Stimulated activated CD8-positive, alpha-beta memory T cell treated with anti-CD3 and anti-CD28 coated beads, Interleukin-15, amount 100 ng/mL, for 1 hour (primary cell): ENCODE results near the gene PPIA.
A peak's percentile ranks its signal among the peaks of the same experiment; 100 is the strongest.
"Not testable (repeated sequence)": the region's sequence is repeated elsewhere in the genome, so short reads cannot be mapped to it uniquely, and the experiment has no call there.

Source experiments
- DNase-seq: peaks from one replicate; pipeline ENCODE4 v3.0.0-alpha.2; 2020; ENCODE audit warnings: low read depth

The PPIA gene

GRCh38 chr7:44787762-44788161 is 8.7 kb upstream of the PPIA start:
- DNase-seq: no peak

DNA sequence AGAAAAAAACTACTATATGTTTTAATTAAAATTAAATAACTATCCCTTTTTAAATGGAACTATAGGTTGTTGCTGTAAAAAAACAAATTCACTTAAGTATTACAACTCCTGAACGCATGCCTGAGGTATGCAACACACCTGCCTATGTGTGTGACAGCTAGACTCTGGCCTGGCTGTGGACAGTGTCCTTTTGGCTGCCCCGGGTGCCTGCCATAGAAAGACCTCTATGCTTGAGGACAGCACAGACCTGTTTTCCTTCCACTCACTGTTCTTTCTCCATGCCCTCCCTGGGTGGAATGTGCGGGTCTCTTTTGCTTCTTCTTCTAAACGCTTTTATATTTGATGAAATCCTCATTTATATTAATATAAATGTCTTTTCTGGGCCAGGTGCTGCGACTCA is 6.5 kb upstream of the PPIA start:
- no peak for DNase-seq

DNA sequence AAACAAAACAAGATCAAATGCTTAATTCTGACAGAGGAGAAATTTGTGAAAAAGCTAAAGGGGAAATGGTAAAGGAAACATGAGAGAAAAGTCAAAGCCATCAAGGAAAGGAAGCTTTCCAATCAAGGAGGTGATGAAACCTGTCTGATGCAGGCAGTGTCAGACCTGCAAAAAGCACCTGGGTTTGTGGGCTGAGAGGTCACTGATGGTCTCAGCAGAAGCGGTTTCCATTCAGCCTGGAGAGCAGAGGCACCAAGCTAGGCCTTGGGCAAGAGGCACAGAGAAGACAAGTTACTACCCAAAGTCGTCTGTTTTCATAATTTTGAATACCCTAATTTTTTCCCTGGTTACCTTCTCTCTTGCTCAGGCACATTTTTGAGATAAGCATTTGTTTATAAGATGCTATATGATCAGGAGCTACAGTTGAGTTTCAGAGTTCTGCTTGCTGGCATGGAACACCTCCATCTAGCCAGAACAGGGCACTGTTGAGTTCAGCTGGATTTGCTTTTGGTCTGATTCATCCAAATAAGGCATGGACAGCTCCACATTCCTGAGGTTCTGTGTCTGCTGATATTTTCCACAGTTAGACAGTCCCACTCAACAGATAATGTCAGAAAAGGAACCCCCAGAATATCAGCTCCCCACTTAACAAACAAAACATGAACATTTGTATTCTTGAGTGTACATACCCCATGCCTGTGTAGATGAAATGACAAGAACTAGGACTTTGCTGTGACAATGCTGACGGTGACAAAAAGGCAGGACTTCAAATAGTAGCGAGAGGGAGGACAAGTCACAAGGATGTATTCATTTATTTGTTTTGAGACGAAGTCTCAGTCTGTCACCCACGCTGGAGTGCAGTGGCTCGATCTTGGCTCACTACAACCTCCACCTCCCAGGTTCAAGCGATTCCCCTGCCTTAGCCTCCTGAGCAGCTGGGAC is 4.9 kb upstream of the PPIA start:
- no peak for DNase-seq

DNA sequence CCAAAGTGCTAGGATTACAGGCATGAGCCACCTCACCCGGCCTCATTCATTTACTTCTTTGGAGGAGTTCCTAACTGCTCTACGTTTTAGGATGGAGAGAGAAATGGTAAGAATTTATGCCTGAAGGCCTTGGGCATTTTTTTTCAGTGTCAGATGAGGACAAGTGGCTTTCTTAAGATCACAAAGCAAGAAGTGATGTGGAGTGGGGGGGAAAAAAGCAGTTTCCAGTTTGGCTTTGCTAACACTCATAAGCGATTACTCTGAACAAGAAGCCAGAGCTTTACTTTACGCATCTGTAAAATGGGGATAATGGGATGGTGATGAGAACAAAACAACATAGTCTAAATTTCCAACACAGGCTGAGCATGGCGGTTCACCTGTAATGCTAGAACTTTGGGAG is 2.6 kb upstream of the PPIA start:
- no peak for DNase-seq

- DNase-seq: no peak
Measured at GRCh38 chr7:44794331-44794730, 2.1 kb upstream of the PPIA start.

- DNase-seq: no peak
Measured at GRCh38 chr7:44796034-44796503, 412 bp upstream of the PPIA start.

GRCh38 chr7:44797329-44798258 is 1.1 kb downstream of the PPIA start:
- peak; percentile 61 for DNase-seq

- no peak for DNase-seq
Measured at GRCh38 chr7:44798649-44799305, 2.3 kb downstream of the PPIA start.

GRCh38 chr7:44799939-44800338 is 3.5 kb downstream of the PPIA start:
- no peak for DNase-seq

DNA sequence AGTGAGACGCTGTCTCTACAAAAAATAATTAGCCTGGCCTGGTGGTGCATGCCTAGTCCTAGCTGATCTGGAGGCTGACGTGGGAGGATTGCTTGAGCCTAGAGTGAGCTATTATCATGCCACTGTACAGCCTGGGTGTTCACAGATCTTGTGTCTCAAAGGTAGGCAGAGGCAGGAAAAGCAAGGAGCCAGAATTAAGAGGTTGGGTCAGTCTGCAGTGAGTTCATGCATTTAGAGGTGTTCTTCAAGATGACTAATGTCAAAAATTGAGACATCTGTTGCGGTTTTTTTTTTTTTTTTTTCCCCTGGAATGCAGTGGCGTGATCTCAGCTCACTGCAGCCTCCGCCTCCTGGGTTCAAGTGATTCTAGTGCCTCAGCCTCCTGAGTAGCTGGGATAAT is 5.4 kb downstream of the PPIA start:
- DNase-seq: no peak

GRCh38 chr7:44802418-44803025 is 6.0 kb downstream of the PPIA start:
- DNase-seq: no peak

DNA sequence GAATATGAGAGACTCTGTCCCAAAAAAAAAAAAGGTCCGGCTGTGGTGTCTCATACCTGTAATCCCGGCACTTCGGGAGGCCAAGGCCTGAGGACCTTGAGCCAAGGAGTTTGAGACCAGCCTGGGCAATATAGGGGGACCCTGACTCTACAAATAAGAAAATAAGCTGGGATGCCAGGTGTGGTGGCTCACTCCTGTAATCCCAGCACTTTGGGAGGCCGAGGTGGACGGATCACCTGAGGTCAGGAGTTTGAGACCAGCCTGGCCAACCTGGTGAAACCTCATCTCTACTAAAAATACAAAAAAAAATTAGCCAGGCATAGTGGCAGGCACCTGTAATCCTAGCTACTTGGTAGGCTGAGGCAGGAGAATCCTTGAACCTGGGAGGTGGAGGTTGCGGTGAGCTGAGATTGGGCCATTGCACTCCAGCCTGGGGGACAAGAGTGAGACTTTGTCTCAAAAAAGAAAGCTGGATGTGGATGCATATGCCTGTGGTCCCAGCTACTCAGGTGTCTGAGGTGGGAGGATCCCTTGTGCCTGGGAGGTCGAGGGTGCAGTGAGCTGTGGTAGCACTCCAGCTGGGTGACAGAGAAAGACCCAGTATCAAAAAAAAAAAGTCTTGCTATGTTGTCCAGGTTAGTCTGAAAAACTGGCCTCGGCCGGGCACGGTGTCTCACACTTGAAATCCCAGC is 7.5 kb downstream of the PPIA start:
- DNase-seq: not testable (repeated sequence)

DNA sequence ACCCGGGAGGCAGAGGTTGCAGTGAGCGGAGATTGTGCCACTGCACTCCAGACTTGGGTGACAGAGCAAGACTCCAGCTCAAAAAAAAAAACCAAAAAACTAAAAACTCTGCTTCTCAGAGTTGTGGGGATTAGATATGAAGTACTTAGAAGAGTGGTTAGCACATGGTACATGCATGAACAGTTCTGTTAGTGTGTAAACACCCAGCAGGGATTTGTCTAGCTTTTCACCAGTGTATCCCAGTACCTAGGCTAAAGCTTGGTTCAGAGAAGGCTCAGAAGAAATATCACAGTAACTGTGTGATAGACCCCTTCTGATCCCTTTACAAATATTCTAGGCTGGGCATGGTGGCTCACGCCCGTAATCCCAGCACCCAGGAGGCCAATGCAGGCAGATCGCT is 9.5 kb downstream of the PPIA start:
- no peak for DNase-seq

GRCh38 chr7:44808914-44809393 is 12.5 kb downstream of the PPIA start:
- no peak for DNase-seq

DNA sequence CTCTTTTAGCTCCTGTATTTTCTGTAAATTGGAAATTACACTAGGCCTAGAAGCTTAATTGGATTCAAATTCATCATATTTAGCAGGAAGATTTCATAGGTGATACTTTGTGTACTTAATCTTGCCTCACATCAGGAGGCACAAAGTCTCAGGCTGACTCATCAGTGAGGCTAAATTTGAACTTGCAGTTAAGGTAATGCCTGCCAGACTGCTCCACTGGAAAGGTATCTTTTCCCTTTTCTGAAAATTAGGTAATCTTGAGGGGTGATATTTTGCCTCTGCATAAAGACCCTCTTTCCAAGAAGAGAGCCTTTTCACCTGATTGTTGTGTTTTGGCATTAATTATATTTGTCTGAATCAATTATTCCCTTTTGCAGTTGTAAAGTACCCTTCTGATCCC is 14.6 kb downstream of the PPIA start:
- no peak for DNase-seq

DNA sequence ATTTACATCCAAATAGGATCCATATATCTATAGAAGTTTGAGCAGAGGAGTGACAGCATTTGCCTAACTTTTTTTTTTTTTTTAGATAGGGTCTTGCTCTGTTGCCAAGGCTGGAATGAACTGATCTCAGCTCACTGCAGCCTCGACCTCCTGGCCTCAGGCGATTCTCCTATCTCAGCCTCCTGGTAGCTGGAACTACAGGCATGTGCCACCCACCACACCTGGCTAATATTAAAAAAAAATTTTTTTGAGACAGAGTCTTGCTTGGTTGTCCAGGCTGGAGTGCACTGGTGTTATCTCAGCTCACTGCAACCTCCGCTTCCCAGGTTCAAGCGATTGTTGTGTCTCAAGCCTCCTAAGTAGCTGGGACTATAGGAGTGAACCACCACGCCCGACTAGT is 15.1 kb downstream of the PPIA start:
- DNase-seq: no peak

DNA sequence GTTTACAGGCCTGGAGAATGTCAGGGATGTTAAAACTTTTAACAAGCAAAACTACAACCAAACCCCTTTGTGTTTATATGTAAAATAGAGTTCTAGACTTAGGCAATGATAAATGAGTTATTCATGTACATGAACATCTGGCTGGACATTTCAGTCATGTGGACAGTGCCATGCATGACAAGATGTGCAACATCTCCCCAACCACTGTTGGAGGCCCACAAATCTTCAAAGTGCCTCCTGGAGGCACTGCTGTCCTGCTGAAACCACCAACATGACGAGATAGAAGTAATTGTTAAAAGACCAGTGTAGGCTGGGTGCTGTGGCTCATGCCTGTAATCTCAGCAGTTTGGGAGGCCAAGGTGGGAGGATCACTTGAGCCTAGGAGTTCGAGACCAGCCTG is 18.4 kb downstream of the PPIA start:
- no peak for DNase-seq

DNA sequence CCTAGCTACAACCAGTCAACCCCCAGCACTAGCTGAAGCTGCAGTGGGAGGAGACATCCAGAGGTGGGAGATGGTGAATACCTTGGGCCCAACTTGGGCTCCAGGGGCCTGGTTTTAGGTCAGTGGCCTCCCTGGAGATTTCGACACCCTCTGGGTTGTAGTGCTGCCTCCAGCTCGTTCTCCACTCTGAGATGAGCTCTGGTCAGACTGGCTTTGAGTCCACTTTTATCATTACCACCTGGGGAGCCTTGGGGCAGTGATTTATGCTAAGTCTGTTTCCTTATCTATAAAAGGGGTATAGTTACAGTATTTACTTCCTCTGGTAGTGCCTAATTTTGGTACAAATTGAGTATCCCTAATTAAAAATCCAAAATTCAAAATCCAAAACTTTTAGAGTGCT is 22.8 kb downstream of the PPIA start:
- no peak for DNase-seq

DNA sequence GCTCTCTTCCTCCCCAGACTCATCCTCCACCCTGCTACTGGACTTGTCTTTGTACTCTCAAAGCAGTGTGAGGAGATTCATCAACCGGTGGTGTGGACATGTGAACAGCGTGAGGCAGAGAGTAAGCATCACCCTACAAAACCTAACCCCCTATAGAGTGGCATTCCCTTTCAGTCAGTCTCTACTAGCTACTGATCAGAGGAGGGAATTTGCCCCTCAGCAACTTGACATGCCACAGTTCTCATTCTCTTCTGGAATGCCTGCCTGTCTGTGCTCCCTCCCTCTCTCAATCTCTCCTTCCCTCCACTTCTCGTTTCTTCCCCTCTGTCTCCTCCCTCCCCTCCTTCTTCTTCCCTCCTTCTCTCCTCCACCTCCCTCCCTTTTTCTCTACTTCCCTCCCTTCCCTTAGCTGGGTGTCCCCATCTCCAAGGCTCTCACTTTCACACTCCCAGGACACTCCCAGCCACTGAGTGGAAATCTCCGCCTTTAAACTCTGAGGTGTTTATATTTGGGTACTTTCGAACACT is 26.8 kb downstream of the PPIA start:
- no peak for DNase-seq

DNA sequence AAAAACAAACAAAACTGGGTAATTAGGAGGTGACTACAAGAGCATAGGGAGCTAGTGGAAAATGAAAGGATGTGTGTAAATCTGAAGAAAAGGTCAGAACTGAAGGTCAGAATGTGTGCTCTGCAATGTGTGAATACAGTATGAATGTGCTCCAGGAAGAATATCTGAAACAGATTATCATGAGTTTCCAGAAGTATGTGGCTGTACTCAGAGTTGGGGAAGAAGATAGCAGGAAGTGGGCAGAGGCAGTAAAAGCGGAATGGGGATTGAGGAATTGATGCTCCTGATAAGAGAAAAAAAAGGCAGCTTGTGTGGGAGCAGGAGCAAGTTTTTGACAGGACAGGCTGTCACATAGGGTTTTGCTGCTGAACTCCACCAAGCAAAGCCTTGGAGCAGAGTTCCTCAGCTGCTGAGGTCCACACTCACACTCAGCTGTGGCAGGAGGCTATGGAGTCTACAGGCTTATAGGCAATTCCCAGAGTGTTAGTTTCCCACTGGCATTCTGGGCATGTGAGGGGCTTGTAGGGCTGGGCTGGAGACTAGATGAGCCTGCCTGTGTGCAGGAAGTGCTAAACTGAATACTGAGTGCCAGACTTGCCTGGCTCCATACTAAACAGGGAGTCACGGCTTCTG is 28.5 kb downstream of the PPIA start:
- no peak for DNase-seq
